ENCODE data around the gene KNCN.

The KNCN gene

GRCh38 chr1:46556822-46557221 lies 5.4 kb upstream of the KNCN start:
- Histone ChIP-seq H3K4me2 (ENCODE audit: low read depth, low read length) (no peak overlapping the region), H3K79me2 (ENCODE audit: low read length) (no peaks in the 10 kb centered on the region), H3K4me1 (ENCODE audit: low read length) (no peaks in the 10 kb centered on the region), H4K20me1 (ENCODE audit: insufficient read depth, low read length) (no peaks in the 10 kb centered on the region), H3K27me3 (replicated peaks; ENCODE audit: insufficient read depth, low read length) (no peaks in the 10 kb centered on the region), H3K4me3 (ENCODE audit: low read length) (no peak overlapping the region), H3K9me3 (replicated peaks; ENCODE audit: insufficient read depth, low read length) (no peaks in the 10 kb centered on the region), H2AFZ (ENCODE audit: low read length) (no peak overlapping the region), H3K9ac (ENCODE audit: low read length) (no peak overlapping the region), H3K27ac (ENCODE audit: low read length) (no peak overlapping the region), H3F3A (ENCODE audit: insufficient read depth, low read length) (no peaks in the 10 kb centered on the region), H3K9me2 (replicated peaks; ENCODE audit: insufficient read depth, low read length) (no peaks in the 10 kb centered on the region), H3K36me3 (replicated peaks; ENCODE audit: insufficient read depth, low read length) (no peaks in the 10 kb centered on the region)
- DNase-seq, result no peak
- TF ChIP-seq EZH2 (optimal IDR thresholded peaks at IDR 0.05; ENCODE audit: low read depth, low read length), result no peak

DNA sequence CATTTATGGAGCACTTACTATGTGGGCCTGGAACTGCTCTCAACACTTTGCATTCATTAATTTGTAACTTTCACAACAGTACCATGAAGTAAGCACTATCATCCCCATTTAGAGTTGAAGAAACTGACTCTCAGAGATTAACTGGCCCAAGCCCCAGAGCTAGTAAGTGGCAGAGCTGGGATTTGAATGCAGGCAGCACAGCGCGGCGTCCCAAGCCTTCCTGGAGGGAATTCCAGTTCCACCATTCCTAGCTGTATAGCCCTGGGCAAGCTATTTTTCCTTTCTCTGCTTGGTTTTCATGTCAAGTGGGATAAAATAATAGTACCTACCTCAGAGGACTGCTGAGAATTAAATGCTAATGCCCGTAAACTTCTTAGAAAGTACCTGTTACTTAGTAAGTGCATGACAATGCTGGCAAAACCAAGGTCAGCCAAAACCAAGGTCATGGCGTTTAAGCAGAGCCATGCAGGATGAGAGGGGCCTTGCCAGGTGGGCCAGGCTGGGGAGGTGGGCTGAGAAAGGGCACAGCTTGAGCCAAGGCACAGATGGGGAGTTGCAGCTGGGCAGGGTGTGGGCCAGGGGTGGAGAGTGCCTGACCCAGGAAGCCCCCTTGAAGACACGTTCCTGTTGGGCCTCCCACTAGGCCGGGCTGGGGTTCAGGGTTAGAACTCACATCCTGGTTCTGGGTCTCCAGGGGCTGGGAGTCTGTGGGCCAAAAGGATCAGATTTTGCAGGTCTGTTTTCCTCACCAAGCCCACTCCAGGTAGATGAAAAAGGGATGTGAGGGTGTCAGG lies 4.6 kb upstream of the KNCN start:
- no peaks in the 10 kb centered on the region for H3K9me3 ChIP-seq (replicated peaks; ENCODE audit: insufficient read depth, low read length)
- H3K27me3 ChIP-seq (replicated peaks; ENCODE audit: insufficient read depth, low read length), result no peaks in the 10 kb centered on the region
- no peaks in the 10 kb centered on the region for H3K4me1 ChIP-seq (ENCODE audit: low read length)
- H3K27ac ChIP-seq (ENCODE audit: low read length), result no peak overlapping the region
- H3K9me2 ChIP-seq (replicated peaks; ENCODE audit: insufficient read depth, low read length), result no peaks in the 10 kb centered on the region
- no peaks in the 10 kb centered on the region for H3K36me3 ChIP-seq (replicated peaks; ENCODE audit: insufficient read depth, low read length)
- H3K9ac ChIP-seq (ENCODE audit: low read length), result no peak overlapping the region
- H3K79me2 ChIP-seq (ENCODE audit: low read length), result no peaks in the 10 kb centered on the region
- H3K4me2 ChIP-seq (ENCODE audit: low read depth, low read length), result no peak overlapping the region
- no peak for DNase-seq
- H2AFZ ChIP-seq (ENCODE audit: low read length), result no peak overlapping the region
- H4K20me1 ChIP-seq (ENCODE audit: insufficient read depth, low read length), result no peaks in the 10 kb centered on the region
- no peak for TF ChIP-seq CTCF (IDR thresholded peaks at IDR 0.05; ENCODE audit: low read length)
- no peak for TF ChIP-seq EZH2phosphoT487 (IDR thresholded peaks at IDR 0.05; ENCODE audit: low read length)
- TF ChIP-seq EZH2 (optimal IDR thresholded peaks at IDR 0.05; ENCODE audit: low read depth, low read length), result no peak
- H3F3A ChIP-seq (ENCODE audit: insufficient read depth, low read length), result no peaks in the 10 kb centered on the region
- no peak overlapping the region for H3K4me3 ChIP-seq (ENCODE audit: low read length)

- H3K9me3 ChIP-seq (replicated peaks; ENCODE audit: insufficient read depth, low read length), result no peaks in the 10 kb centered on the region
- no peaks in the 10 kb centered on the region for H3K79me2 ChIP-seq (ENCODE audit: low read length)
- H3K4me3 ChIP-seq (ENCODE audit: low read length), result no peak overlapping the region
- TF ChIP-seq EZH2 (optimal IDR thresholded peaks at IDR 0.05; ENCODE audit: low read depth, low read length) (no peak), EZH2phosphoT487 (IDR thresholded peaks at IDR 0.05; ENCODE audit: low read length) (no peak), CTCF (IDR thresholded peaks at IDR 0.05; ENCODE audit: low read length) (no peak)
- H3K9me2 ChIP-seq (replicated peaks; ENCODE audit: insufficient read depth, low read length), result no peaks in the 10 kb centered on the region
- DNase-seq, result no peak
- H3K27ac ChIP-seq (ENCODE audit: low read length), result no peak overlapping the region
- H3K4me2 ChIP-seq (ENCODE audit: low read depth, low read length), result no peak overlapping the region
- no peaks in the 10 kb centered on the region for H3K36me3 ChIP-seq (replicated peaks; ENCODE audit: insufficient read depth, low read length)
- H2AFZ ChIP-seq (ENCODE audit: low read length), result no peak overlapping the region
- H3K9ac ChIP-seq (ENCODE audit: low read length), result no peak overlapping the region
- H3F3A ChIP-seq (ENCODE audit: insufficient read depth, low read length), result no peaks in the 10 kb centered on the region
- H4K20me1 ChIP-seq (ENCODE audit: insufficient read depth, low read length), result no peaks in the 10 kb centered on the region
- no peaks in the 10 kb centered on the region for H3K27me3 ChIP-seq (replicated peaks; ENCODE audit: insufficient read depth, low read length)
- no peaks in the 10 kb centered on the region for H3K4me1 ChIP-seq (ENCODE audit: low read length)
These were observed 3.3 kb upstream of the KNCN start for GRCh38 chr1:46554597-46555381.
